Ovary (tissue), 3 donors: ENCODE data around the gene PRDX5.

Experiments
- CTCF ChIP-seq, 3 donors: fragments of 450-650 bp in 2 of 3; fragments of 200-600 bp in 1 of 3; IDR thresholded peaks; one replicate each; pipeline versions ENCODE4 v1.5.1 to v1.8.0; 2016 to 2022; ENCODE audit warnings: antibody characterized with exemption in 3 of 3, mild to moderate bottlenecking in 1 of 3
- EP300 ChIP-seq: sonication (generic); formaldehyde crosslinking; IDR thresholded peaks from one replicate; pipeline ENCODE4 v1.6.1; 2017; ENCODE audit warnings: antibody characterized with exemption
- POLR2A ChIP-seq: fragments of 450-650 bp; IDR thresholded peaks from one replicate; pipeline ENCODE4 v1.6.1; 2017; ENCODE audit warnings: antibody characterized with exemption, mild to moderate bottlenecking, moderate library complexity
- donor health status: DM: no; HTN: no; CAD: no.

- no peak for TF ChIP-seq CTCF (IDR thresholded peaks at IDR 0.05)
- no peak for TF ChIP-seq EP300
- no peak for TF ChIP-seq POLR2A
Measured at GRCh38 chr11:64295760-64296159, 22.2 kb upstream of the PRDX5 start.
